GM21723 (cell line): ENCODE data around the gene RPAP2.
"Not testable (repeated sequence)": the region's sequence is repeated elsewhere in the genome, so short reads cannot be mapped to it uniquely, and the experiment has no call there.

ENCODE experiments used
- ATAC-seq: cut with Tn5 transposase; IDR thresholded peaks from one replicate; pipeline ENCODE4 v1.9.1; 2021; ENCODE audit warnings: mild to moderate bottlenecking, moderate library complexity; ENCODE audit not compliant: unreplicated experiment

The RPAP2 gene

DNA sequence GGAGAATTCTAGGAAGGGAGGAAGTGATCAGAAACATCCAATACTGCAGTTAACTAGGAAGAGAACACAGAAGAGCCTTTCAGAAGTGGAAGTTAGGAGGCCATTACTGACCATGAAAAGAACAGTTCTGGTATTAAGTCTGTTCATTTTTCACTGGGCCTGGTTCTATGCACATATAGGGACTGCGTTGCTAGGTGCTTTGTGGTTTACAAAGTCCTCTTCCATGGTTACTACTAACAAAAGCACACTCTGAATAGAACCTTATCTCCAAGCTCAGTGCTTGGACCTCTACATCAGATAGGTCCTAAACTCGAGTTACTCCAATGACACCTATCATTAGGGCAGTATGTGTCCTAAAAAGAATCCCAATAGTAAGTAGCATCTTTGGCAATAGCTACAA, 75.4 kb downstream of the RPAP2 start:
- no peak for ATAC-seq

- no peak for ATAC-seq
Measured at GRCh38 chr1:92376345-92376744, 77.5 kb downstream of the RPAP2 start.

- not testable (repeated sequence) for ATAC-seq
Measured at GRCh38 chr1:92377991-92378390, 79.1 kb downstream of the RPAP2 start.

DNA sequence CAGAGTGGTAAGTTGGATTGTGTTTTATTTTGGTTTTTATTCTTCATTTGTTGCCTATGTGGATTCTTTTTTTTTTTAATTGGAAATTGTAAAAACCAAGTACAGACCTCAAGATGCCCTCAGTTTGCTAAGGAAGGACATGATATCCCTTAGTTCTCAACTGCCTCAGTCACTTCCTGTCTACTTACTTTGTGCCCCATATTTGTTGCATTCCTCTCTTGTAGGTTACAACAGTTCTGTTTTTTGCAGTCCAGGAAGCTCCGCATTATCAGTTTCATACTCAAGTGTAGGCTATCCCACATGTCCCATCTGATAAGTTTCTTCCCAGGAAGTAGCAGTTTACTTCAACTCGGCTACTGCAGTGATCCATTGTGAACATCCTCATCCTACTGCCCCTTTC, 82.0 kb downstream of the RPAP2 start:
- no peak for ATAC-seq

- not testable (repeated sequence) for ATAC-seq
Measured at GRCh38 chr1:92393966-92394365, 95.1 kb downstream of the RPAP2 start.

- no peak for ATAC-seq
Measured at GRCh38 chr1:92398519-92398918, 99.7 kb downstream of the RPAP2 start.

GRCh38 chr1:92399076-92399475, 100.2 kb downstream of the RPAP2 start:
- peak; percentile 84 for ATAC-seq

DNA sequence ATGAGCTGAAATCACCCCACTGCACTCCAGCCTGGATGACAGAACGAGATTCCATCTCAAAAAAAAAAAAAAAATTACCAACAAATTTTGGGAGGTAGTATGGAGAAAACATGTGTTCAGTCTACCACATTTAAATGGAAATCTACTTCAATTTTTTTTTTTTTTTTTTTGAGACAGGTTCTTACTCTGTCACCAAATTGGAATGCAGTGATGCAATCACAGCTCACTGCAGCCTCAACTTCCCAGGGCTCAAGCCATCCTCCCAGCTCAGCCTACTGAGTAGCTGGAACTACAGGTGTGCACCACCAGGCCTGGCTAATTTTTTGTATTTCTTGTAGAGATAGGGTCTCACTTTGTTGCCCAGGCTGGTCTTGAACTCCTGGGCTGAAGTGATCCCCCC, 105.8 kb downstream of the RPAP2 start:
- no peak for ATAC-seq

- no peak for ATAC-seq
Measured at GRCh38 chr1:92408825-92409224, 110.0 kb downstream of the RPAP2 start.

DNA sequence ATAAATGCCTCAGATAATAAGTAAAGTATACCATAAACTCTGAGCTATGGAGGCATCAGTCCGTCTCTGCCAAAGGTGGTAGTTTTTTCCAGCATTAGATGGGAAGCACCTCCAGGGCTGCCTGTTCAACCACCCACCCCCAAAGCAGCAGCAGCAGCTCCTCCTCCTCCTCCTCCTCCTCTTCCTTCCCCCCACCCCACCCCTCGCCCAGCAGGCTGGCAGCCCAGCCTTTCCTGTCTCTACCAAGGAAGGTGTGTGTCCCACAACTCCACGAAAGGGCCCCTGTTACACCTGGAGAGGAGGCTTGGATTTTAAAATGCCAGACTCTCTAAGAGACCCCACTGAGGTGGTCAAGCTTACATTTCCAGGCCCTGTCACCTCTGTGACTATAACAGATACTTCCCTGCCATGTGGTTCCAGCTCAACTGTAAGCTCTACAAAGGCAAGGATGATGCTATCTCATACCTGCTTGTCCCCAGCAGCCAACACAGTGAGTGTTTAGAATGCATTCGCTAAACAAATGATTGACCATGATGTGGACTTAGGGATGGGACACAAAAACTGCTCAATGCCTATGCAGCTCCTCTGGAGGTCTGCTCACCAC, 111.2 kb downstream of the RPAP2 start:
- no peak for ATAC-seq

DNA sequence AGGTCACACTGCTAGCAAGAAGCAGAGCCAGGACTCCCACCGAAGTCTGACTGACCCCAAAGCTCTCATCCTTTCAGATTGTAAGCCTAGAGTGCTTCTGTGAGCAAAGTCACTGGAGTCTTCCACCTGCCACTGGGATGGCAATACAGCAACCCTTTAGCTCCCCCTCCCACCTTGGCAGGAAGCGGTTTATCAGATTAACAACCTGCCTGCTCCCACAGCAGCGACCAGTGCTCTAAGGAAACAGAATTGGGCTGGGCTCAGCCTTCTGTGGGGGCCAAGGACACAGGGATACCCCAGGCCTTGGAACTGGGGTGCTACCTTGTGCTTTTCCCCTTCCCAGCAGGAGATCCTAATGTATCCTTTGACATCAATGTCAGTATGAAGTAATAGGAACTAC, 111.8 kb downstream of the RPAP2 start:
- no peak for ATAC-seq

GRCh38 chr1:92411511-92411910, 112.7 kb downstream of the RPAP2 start:
- no peak for ATAC-seq

DNA sequence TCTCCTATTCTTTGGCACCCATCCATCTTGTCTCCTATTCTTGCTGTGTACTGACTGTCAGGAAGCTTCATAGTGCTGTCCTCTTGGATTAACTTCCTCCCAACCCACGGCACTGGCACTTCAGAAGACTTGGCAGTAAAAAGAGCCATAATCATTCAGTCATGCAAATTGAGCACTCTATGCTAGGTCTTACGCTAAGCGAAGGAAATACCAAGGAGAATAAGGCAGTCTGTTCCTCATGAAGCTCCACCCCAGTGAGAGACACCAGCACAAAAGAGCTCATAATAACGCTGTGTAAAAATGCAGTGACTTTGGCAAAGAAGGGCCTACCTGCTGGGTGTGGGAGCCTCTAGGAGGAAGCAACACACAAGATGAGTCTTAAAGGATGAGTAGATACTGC, 120.8 kb downstream of the RPAP2 start:
- no peak for ATAC-seq

- ATAC-seq = no peak
Measured at GRCh38 chr1:92424381-92424780, 125.5 kb downstream of the RPAP2 start.

DNA sequence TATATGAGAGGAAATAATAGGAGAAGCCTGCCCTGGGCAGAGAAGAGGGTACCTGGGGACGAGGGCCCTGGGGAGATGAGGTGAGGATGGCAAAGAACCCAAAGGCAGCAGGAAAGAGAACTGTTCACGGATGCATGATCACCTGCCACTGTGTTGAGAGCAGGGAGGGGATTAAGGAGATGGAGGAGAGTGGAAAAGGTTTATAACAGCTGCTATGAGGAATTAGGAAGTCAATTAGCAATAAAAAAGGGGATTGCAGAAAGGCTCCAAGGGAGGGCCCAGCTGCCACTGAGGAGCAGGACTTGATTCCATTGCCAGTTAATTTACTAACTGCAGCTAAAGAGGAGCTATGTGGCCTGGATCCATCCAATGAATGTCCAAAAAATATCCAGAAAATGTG, 126.8 kb downstream of the RPAP2 start:
- ATAC-seq = no peak

DNA sequence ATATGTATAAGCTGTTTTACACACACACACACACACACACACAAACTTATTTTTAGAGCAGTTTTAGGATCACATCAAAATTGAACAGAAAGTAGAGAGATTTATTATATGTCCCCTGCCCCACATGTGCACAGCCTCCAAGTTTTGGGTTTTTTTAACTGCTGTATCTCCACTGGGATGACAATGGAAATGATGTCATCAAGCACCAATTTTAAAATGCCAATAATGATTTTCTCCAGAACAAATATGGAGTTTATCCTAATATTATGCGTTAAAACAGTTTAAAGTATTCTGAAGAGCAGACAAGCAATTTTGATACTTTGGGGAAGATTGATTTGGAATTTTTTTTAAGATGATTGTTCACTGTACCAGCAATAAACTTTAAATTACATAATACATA, 131.2 kb downstream of the RPAP2 start:
- ATAC-seq = no peak

- not testable (repeated sequence) for ATAC-seq
Measured at GRCh38 chr1:92434572-92434971, 135.7 kb downstream of the RPAP2 start.

DNA sequence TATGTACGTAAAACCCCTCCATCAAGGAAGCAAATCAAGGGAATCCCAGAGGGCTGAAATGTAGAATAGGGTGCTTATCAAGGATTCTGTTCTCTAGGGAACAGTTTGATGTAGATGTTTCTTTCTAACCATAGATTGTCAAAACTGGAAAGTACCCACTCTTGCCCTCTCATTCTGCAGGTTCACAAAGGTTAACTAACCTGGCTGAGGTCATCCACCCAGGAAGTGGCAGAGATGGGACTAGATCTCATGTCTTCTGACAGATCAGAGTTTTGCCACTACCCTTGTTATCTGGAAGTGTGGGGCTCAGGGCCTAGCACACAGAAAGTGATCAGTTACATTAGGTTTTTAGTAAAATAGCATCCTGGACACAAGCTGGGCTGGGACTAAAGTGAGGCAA, 140.4 kb downstream of the RPAP2 start:
- no peak for ATAC-seq

DNA sequence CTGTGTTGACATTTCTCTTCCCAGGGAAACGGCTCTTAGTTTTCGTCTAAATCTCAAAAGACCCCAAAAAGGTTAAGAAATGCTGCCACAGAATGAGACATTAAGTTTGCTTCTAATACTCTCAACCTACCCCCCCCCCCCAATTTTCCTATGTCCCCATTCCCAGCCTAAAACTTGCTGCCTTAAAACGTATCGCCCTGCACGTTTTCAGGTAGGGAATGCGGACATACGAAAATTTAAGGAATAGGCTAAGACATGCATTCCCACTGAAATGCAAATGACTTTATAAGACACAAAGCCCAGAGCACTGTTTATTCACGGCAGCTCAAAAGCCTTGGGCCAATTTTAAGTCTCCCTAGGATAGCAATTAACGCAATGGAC, 142.4 kb downstream of the RPAP2 start:
- ATAC-seq = no peak

GRCh38 chr1:92441697-92442342, 143.0 kb downstream of the RPAP2 start:
- ATAC-seq = no peak

GRCh38 chr1:92442351-92442750, 143.5 kb downstream of the RPAP2 start:
- no peak for ATAC-seq

GRCh38 chr1:92443893-92444292, 145.0 kb downstream of the RPAP2 start:
- ATAC-seq = no peak

DNA sequence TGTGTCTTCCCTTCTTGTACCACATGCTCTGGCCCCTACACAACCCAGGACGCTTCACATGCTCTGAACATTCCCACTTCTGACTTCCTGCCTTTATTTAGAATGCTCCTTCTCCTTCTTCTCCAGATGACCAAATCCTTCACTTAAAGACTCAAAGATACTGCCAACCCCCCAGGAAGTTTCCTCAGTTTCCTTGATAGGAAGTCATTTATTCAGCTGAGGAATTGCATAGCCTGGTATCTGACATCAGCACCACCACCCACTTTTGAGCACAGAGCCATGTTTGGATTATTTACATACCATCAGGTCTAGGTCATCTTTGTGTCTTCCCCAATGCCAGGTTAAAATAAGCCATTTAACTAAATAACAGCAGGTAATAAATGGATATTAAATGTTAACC, 145.5 kb downstream of the RPAP2 start:
- ATAC-seq = no peak
